ENCODE results near the gene CASS4.

CASS4 gene

GRCh38 chr20:56422824-56423189 is 10.7 kb downstream of the CASS4 start:
- no peak for DNase-seq (ENCODE audit: low read depth in 4 of 4, low spot score in 1 of 4)

GRCh38 chr20:56423211-56423610 is 11.2 kb downstream of the CASS4 start:
- DNase-seq (ENCODE audit: low read depth in 4 of 4, low spot score in 1 of 4): no peak

- DNase-seq (ENCODE audit: low read depth in 4 of 4, low spot score in 1 of 4): no peak
Measured at GRCh38 chr20:56423886-56424285, 11.8 kb downstream of the CASS4 start.

- DNase-seq (ENCODE audit: low read depth in 4 of 4, low spot score in 1 of 4): no peak
Measured at GRCh38 chr20:56424931-56425330, 12.9 kb downstream of the CASS4 start.

- DNase-seq (ENCODE audit: low read depth in 4 of 4, low spot score in 1 of 4): no peak
Measured at GRCh38 chr20:56426026-56426425, 14.0 kb downstream of the CASS4 start.

- DNase-seq (ENCODE audit: low read depth in 4 of 4, low spot score in 1 of 4): no peak
Measured at GRCh38 chr20:56426926-56427325, 14.9 kb downstream of the CASS4 start.

GRCh38 chr20:56427797-56428196 is 15.7 kb downstream of the CASS4 start:
- DNase-seq (ENCODE audit: low read depth in 4 of 4, low spot score in 1 of 4): no peak

GRCh38 chr20:56428410-56428809 is 16.4 kb downstream of the CASS4 start:
- DNase-seq (ENCODE audit: low read depth in 4 of 4, low spot score in 1 of 4): no peak

- DNase-seq (ENCODE audit: low read depth in 4 of 4, low spot score in 1 of 4): no peak
Measured at GRCh38 chr20:56428881-56429280, 16.8 kb downstream of the CASS4 start.

GRCh38 chr20:56429502-56429901 is 17.4 kb downstream of the CASS4 start:
- DNase-seq (ENCODE audit: low read depth in 4 of 4, low spot score in 1 of 4): peak in 2 of 4 experiments; percentile 21 to 33

- DNase-seq (ENCODE audit: low read depth in 4 of 4, low spot score in 1 of 4): no peak
Measured at GRCh38 chr20:56429941-56430340, 17.9 kb downstream of the CASS4 start.

- DNase-seq (ENCODE audit: low read depth in 4 of 4, low spot score in 1 of 4): no peak
Measured at GRCh38 chr20:56430461-56430860, 18.4 kb downstream of the CASS4 start.

GRCh38 chr20:56430957-56431356 is 18.9 kb downstream of the CASS4 start:
- no peak for DNase-seq (ENCODE audit: low read depth in 4 of 4, low spot score in 1 of 4)

- DNase-seq (ENCODE audit: low read depth in 4 of 4, low spot score in 1 of 4): no peak
Measured at GRCh38 chr20:56431471-56431870, 19.4 kb downstream of the CASS4 start.

- DNase-seq (ENCODE audit: low read depth in 4 of 4, low spot score in 1 of 4): no peak
Measured at GRCh38 chr20:56433221-56433879, 21.3 kb downstream of the CASS4 start.

- no peak for DNase-seq (ENCODE audit: low read depth in 4 of 4, low spot score in 1 of 4)
Measured at GRCh38 chr20:56433880-56434255, 21.8 kb downstream of the CASS4 start.

- DNase-seq (ENCODE audit: low read depth in 4 of 4, low spot score in 1 of 4): no peak
Measured at GRCh38 chr20:56437196-56437960, 25.3 kb downstream of the CASS4 start.

- DNase-seq (ENCODE audit: low read depth in 4 of 4, low spot score in 1 of 4): no peak
Measured at GRCh38 chr20:56438284-56438683, 26.2 kb downstream of the CASS4 start.

- DNase-seq (ENCODE audit: low read depth in 4 of 4, low spot score in 1 of 4): no peak
Measured at GRCh38 chr20:56439771-56440291, 27.8 kb downstream of the CASS4 start.

- peak in 2 of 4 experiments; percentile 25 to 30 for DNase-seq (ENCODE audit: low read depth in 4 of 4, low spot score in 1 of 4)
Measured at GRCh38 chr20:56440346-56441007, 28.4 kb downstream of the CASS4 start.

- no peak for DNase-seq (ENCODE audit: low read depth in 4 of 4, low spot score in 1 of 4)
Measured at GRCh38 chr20:56442389-56443365, 30.6 kb downstream of the CASS4 start.
